K562 (cell line): Measurements from ENCODE around the gene UBE2D3. TPM values are rescaled to one million over a fixed set of nuclear protein-coding genes. Genes with fewer than 3 reads are reported as not detected.

ENCODE experiments used
- ATAC-seq: fragments of 200-7000 bp; cut with Tn5 transposase; 3 replicates; pipeline ENCODE4 v1.9.1; 2020; ENCODE audit warnings: moderate library complexity
- BruUV-seq: library from RNA; stranded (reverse); fragments of 400-500 nt; replicated peaks from 2 replicates; lab custom pipeline; 2021; lab: Mats Ljungman, UMichigan
- CTCF ChIA-PET: fragments of 300-600 bp; formaldehyde crosslinking; extraction: SDS; loops from one replicate; lab custom pipeline; 2021; ENCODE audit warnings: low intra/inter-chr PET ratio; lab: Yijun Ruan, JAX
- POLR2A ChIA-PET: fragments of 300-600, 350-650 bp; sonication (Branson Sonifier 250); formaldehyde crosslinking; extraction: SDS; loops from one replicate; lab custom pipeline; 2021; ENCODE audit warnings: antibody characterized with exemption, inconsistent platforms; lab: Yijun Ruan, JAX
- DNase-seq, 4 experiments: peaks; one replicate each; pipeline versions ENCODE4 v3.0.0 to v3.0.0-alpha.2; 2011 to 2018; ENCODE audit warnings: low spot score in 3 of 4, mixed read lengths in 3 of 4; ENCODE audit errors: extremely low read depth in 1 of 4
- FAIRE-seq: peaks from 2 replicates; lab custom pipeline; 2011; peaks lifted over from hg19 to GRCh38; lab: Jason Lieb, UNC
- H2AFZ ChIP-seq: 2 replicates; pipeline ENCODE4 v1.6.0; 2011; ENCODE audit warnings: low read depth, low read length, control low read depth, inconsistent platforms
- H3K27ac ChIP-seq: fragments of 200-600 bp; 3 replicates; pipeline ENCODE4 v1.8.0; 2011; ENCODE audit warnings: low read depth, mild to moderate bottlenecking, control low read depth, inconsistent platforms, low read length, moderate library complexity, mixed read lengths; ENCODE audit errors: extremely low read depth
- H3K27me3 ChIP-seq, 2 experiments: fragments of 300-600 bp in 1 of 2; 2 replicates in 1 of 2; 3 replicates in 1 of 2; pipeline versions ENCODE4 v1.6.0 to v1.8.0; 2011; ENCODE audit warnings: inconsistent platforms in 2 of 2, low read length in 2 of 2, mild to moderate bottlenecking in 1 of 2, mixed read lengths in 1 of 2, moderate library complexity in 1 of 2; ENCODE audit not compliant: control insufficient read depth in 2 of 2, insufficient read depth in 2 of 2
- H3K36me3 ChIP-seq: fragments of 300-600 bp; 3 replicates; pipeline ENCODE4 v1.8.0; 2011; ENCODE audit warnings: mild to moderate bottlenecking, low read length, inconsistent platforms; ENCODE audit not compliant: control insufficient read depth, insufficient read depth
- H3K4me1 ChIP-seq, 2 experiments: fragments of 200-600 bp in 1 of 2; replicated peaks in 1 of 2; 2 replicates in 1 of 2; 3 replicates in 1 of 2; pipeline versions ENCODE4 v1.5.1 to v1.8.0; 2011; ENCODE audit warnings: inconsistent platforms in 2 of 2, low read length in 2 of 2, mild to moderate bottlenecking in 1 of 2, mixed read lengths in 1 of 2, moderate library complexity in 1 of 2; ENCODE audit not compliant: control insufficient read depth in 2 of 2, insufficient read depth in 2 of 2
- H3K4me2 ChIP-seq: 2 replicates; pipeline ENCODE4 v1.6.1; 2011; ENCODE audit warnings: low read length, control low read depth, inconsistent platforms, mixed read lengths; ENCODE audit not compliant: insufficient read depth
- H3K4me3 ChIP-seq: fragments of 200-600 bp; sonication (generic), shearing (Covaris generic); 2 replicates; pipeline ENCODE4 v1.5.1; 2016; ENCODE audit warnings: control low read depth, inconsistent platforms
- H3K79me2 ChIP-seq: fragments of 200-600 bp; 3 replicates; pipeline ENCODE4 v1.8.0; 2011; ENCODE audit warnings: low read length, inconsistent platforms; ENCODE audit not compliant: control insufficient read depth, insufficient read depth
- H3K9ac ChIP-seq, 2 experiments: 2 replicates each; pipeline versions ENCODE4 v1.6.0 to v1.6.1; 2011; ENCODE audit warnings: low read depth in 2 of 2, low read length in 2 of 2, control low read depth in 1 of 2, inconsistent platforms in 1 of 2, mild to moderate bottlenecking in 1 of 2, mixed read lengths in 1 of 2; ENCODE audit not compliant: insufficient read depth in 1 of 2
- H3K9me1 ChIP-seq: one replicate; pipeline ENCODE4 v1.6.0; 2011; ENCODE audit warnings: inconsistent platforms, mild to moderate bottlenecking, low read length, moderate library complexity; ENCODE audit not compliant: control insufficient read depth, insufficient read depth
- H3K9me3 ChIP-seq: replicated peaks from 2 replicates; pipeline ENCODE4 v1.5.1; 2011; ENCODE audit warnings: low read depth, low read length, inconsistent platforms; ENCODE audit not compliant: control insufficient read depth, insufficient read depth
- H4K20me1 ChIP-seq: replicated peaks from 2 replicates; pipeline ENCODE4 v1.6.1; 2011; ENCODE audit warnings: low read length, inconsistent platforms, mixed read lengths; ENCODE audit not compliant: control insufficient read depth, insufficient read depth
- ATF1 ChIP-seq, 2 experiments: fragments of 450-650 bp in 1 of 2; IDR thresholded peaks; 2 replicates each; pipeline ENCODE4 v1.6.1; 2016; ENCODE audit warnings: missing compliant biosample characterization in 1 of 2, missing genetic modification characterization in 1 of 2
- CEBPB ChIP-seq: fragments of 450-650 bp; IDR thresholded peaks from 2 replicates; pipeline ENCODE4 v1.6.1; 2016; ENCODE audit warnings: missing genetic modification characterization, missing compliant biosample characterization
- FOSL1 ChIP-seq: fragments of 200-800 bp; sonication (Bioruptor generic); conservative IDR thresholded peaks from 2 replicates; pipeline ENCODE4 v1.6.1; 2016; ENCODE audit warnings: missing genetic modification characterization, missing compliant biosample characterization
- FOXJ2 ChIP-seq: fragments of 200-800 bp; sonication (Bioruptor generic); IDR thresholded peaks from 2 replicates; pipeline ENCODE4 v1.6.1; 2016; ENCODE audit warnings: missing genetic modification characterization, missing compliant biosample characterization
- MXI1 ChIP-seq: IDR thresholded peaks from 2 replicates; pipeline ENCODE4 v1.6.1; 2011; ENCODE audit warnings: low read depth, mild to moderate bottlenecking, improper control_type of control experiment, low read length
- OTX1 ChIP-seq: fragments of 450-650 bp; formaldehyde crosslinking; IDR thresholded peaks from 2 replicates; pipeline ENCODE4 v1.4.0; 2022; ENCODE audit warnings: mild to moderate bottlenecking
- SAFB2 ChIP-seq: fragments of 200-400 bp; formaldehyde crosslinking; IDR thresholded peaks from 2 replicates; pipeline ENCODE4 v1.6.1; 2018; ENCODE audit warnings: borderline replicate concordance, low read length, low read depth, moderate library complexity; ENCODE audit not compliant: severe bottlenecking
- STAG1 ChIP-seq: sonication (generic); formaldehyde crosslinking; IDR thresholded peaks from 2 replicates; pipeline ENCODE4 v1.5.0; 2020; ENCODE audit warnings: missing genetic modification reagents, borderline replicate concordance
- ZNF507 ChIP-seq: conservative IDR thresholded peaks from 2 replicates; pipeline ENCODE4 v1.6.1; 2017; ENCODE audit warnings: missing genetic modification characterization, missing compliant biosample characterization
- ZNF561 ChIP-seq: fragments of 450-650 bp; formaldehyde crosslinking; conservative IDR thresholded peaks from 2 replicates; pipeline ENCODE4 v1.4.0; 2020; ENCODE audit warnings: mild to moderate bottlenecking, moderate library complexity
- WGBS: fragments of 100-300 bp; shearing (Covaris generic); methylation state at CpG from one replicate; pipeline ENCODE4 v1.1.6; 2016; ENCODE audit warnings: low coverage, mixed read lengths; ENCODE audit not compliant: insufficient coverage; ENCODE audit errors: missing lambda C conversion rate; 5-methylcytosine and 5-hydroxymethylcytosine counted together
- in situ Hi-C: fragments of 300-500 bp; cut with MboI; formaldehyde crosslinking; loops from 4 replicates; pipeline ENCODE4 v1.15.0; 2018; ENCODE audit warnings: inconsistent platforms, mixed read lengths
- intact Hi-C: fragments of 100-400 bp; cut with micrococcal nuclease; formaldehyde crosslinking; loops from 2 replicates; pipeline ENCODE4 v1.14.2; 2022
- polyA plus RNA-seq, 8 experiments: library from polyadenylated mRNA; depleted of rRNA in 4 of 8; stranded (reverse) in 5 of 8; unstranded in 3 of 8; fragments of >200 nt; fragmentation: Nextera tagmentation in 2 of 8; fragmentation: Illumina TruSeq in 1 of 8; extraction: Ambion mirVana in 2 of 8; extraction: Trizol in 1 of 8; gene quantifications; 2 replicates each; pipeline versions ENCODE4 v1.2.1 to v1.2.3, GENCODE V29; 2011 to 2014; ENCODE audit warnings: inconsistent platforms in 1 of 8, missing spikeins in 1 of 8
- total RNA-seq, 7 experiments: library from RNA; depleted of rRNA in 6 of 7; stranded (reverse); fragments of >200 nt in 6 of 7; fragmentation: Illumina TruSeq in 2 of 7; extraction: Trizol in 2 of 7; gene quantifications; 2 replicates each; pipeline versions ENCODE4 v1.2.1 to v1.2.3, GENCODE V29; 2011 to 2021; ENCODE audit warnings: low replicate concordance in 1 of 7
- TF ChIP-seq, protein P1 (sequence below): IDR thresholded peaks from 2 replicates; pipeline ENCODE4 v1.6.1; 2016; ENCODE audit warnings: missing genetic modification characterization, missing compliant biosample characterization
- TF ChIP-seq, protein P2 (sequence below), 2 experiments: IDR thresholded peaks in 1 of 2; conservative IDR thresholded peaks in 1 of 2; 2 replicates each; pipeline ENCODE4 v1.6.1; 2016; ENCODE audit warnings: low read depth in 2 of 2, mild to moderate bottlenecking in 1 of 2, missing compliant biosample characterization in 1 of 2, missing genetic modification characterization in 1 of 2, moderate library complexity in 1 of 2
- TF ChIP-seq, protein P3 (sequence below): fragments of 250-450 bp; sonication (Bioruptor Pico); IDR thresholded peaks from 2 replicates; pipeline ENCODE4 v1.8.0; 2021; ENCODE audit warnings: mild to moderate bottlenecking, moderate library complexity
- TF ChIP-seq, protein P4 (sequence below): sonication (generic); formaldehyde crosslinking; IDR thresholded peaks from 2 replicates; pipeline ENCODE4 v1.8.0; 2022; ENCODE audit warnings: mild to moderate bottlenecking, missing genetic modification reagents

Gene UBE2D3
- total and polyA plus RNA-seq, 9 of the 15 experiments (the other 6 are each of a cell fraction or from before 2014, with no cell fraction given), result 191 to 618 (median 292) TPM

DNA sequence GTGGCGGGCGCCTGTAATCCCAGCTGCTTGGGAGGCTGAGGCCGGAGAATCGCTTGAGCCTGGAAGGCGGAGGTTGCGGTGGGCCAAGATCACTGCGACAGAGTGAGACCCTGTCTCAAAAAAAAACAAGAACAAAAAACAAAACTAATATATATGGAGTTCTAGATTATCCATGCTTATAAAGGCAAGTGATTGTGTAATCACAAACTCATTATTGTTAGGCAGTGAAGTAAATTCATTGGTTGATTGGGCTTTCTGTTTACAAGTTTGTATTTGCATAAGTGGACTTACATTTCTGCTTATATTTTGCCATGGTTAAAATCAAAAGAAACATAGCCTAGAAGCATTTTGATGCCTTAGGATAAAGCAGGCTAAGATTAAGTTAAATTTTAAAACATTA lies 2.5 kb upstream of the UBE2D3 start:
- in situ Hi-C loops, result no loop called here
- peak overlapping the region; percentile 97; the same call in 1 of the 2 replicates for H3K4me3 ChIP-seq
- ATAC-seq, result no peak
- no peak for FAIRE-seq
- no peaks in the 10 kb centered on the region for H3K9me1 ChIP-seq
- peaks cover 18% of the 10 kb centered on the region; the same call in 2 of the 3 replicates for H3K36me3 ChIP-seq
- DNase-seq, result no peak
- no peaks in the 10 kb centered on the region for H3K9me3 ChIP-seq
- ChIA-PET POLR2A (interaction anchor here (1.0 to 5.0 kb wide), 2 partner anchors 38 to 265 kb away, joined by 3 to 48 read pairs; partner anchors contain the start of gene CISD2), CTCF (interaction anchor here (1.6 kb wide), 1 partner anchor 38 kb away, joined by 3 read pairs; no protein-coding TSS in a partner anchor)
- BruUV-seq, result no TSS peak
- peaks cover 70% of the 10 kb centered on the region for H3K79me2 ChIP-seq
- H4K20me1 ChIP-seq, result peaks cover 12% of the 10 kb centered on the region; the same call in 1 of the 2 replicates
- H3K4me1 ChIP-seq, result peaks cover 6 to 10% of the 10 kb centered on the region in 2 experiments; a peak in 4 of 5 replicates
- H3K27me3 ChIP-seq, result no peaks in the 10 kb centered on the region
- no peak overlapping the region; the same call in 2 of the 3 replicates for H3K27ac ChIP-seq
- intact Hi-C loops, result loop anchor here (2.0 to 5.0 kb wide), 6 partner anchors 68 to 328 kb away; partner anchors contain the start of genes BDH2, MANBA, NFKB1 and SLC9B2
- no peak overlapping the region for H2AFZ ChIP-seq
- H3K4me2 ChIP-seq, result peak overlapping the region; percentile 95; the same call in 1 of the 2 replicates
- 0 out of 4 replicates have a peak overlapping the region, but pooled peaks have one; percentile 17 to 66 for H3K9ac ChIP-seq
- 83% methylated on average over 2 of the region's 7 CpGs for WGBS
- TF ChIP-seq STAG1 (CRISPR knock-in tag), result no peak
- peak; percentile 79 for TF ChIP-seq CEBPB (tag)
- TF ChIP-seq, protein P1, sequence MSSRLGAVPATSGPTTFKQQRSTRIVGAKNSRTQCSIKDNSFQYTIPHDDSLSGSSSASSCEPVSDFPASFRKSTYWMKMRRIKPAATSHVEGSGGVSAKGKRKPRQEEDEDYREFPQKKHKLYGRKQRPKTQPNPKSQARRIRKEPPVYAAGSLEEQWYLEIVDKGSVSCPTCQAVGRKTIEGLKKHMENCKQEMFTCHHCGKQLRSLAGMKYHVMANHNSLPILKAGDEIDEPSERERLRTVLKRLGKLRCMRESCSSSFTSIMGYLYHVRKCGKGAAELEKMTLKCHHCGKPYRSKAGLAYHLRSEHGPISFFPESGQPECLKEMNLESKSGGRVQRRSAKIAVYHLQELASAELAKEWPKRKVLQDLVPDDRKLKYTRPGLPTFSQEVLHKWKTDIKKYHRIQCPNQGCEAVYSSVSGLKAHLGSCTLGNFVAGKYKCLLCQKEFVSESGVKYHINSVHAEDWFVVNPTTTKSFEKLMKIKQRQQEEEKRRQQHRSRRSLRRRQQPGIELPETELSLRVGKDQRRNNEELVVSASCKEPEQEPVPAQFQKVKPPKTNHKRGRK (tag), result no peak
- TF ChIP-seq MXI1, result no peak
- TF ChIP-seq, protein P2, sequence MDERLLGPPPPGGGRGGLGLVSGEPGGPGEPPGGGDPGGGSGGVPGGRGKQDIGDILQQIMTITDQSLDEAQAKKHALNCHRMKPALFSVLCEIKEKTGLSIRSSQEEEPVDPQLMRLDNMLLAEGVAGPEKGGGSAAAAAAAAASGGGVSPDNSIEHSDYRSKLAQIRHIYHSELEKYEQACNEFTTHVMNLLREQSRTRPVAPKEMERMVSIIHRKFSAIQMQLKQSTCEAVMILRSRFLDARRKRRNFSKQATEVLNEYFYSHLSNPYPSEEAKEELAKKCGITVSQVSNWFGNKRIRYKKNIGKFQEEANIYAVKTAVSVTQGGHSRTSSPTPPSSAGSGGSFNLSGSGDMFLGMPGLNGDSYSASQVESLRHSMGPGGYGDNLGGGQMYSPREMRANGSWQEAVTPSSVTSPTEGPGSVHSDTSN (CRISPR knock-in tag; IDR thresholded peaks at IDR 0.05; ENCODE audit: low read depth), result no peak
- TF ChIP-seq, protein P2 (tag; conservative IDR thresholded peaks at IDR 0.05; ENCODE audit: low read depth), result no peak
- no peak for TF ChIP-seq ZNF507 (tag)
- TF ChIP-seq SAFB2, result no peak
- TF ChIP-seq FOSL1, result no peak
- TF ChIP-seq OTX1 (CRISPR knock-in tag), result no peak
- TF ChIP-seq FOXJ2 (tag), result no peak
- TF ChIP-seq ZNF561 (CRISPR knock-in tag), result no peak
- TF ChIP-seq, protein P3, sequence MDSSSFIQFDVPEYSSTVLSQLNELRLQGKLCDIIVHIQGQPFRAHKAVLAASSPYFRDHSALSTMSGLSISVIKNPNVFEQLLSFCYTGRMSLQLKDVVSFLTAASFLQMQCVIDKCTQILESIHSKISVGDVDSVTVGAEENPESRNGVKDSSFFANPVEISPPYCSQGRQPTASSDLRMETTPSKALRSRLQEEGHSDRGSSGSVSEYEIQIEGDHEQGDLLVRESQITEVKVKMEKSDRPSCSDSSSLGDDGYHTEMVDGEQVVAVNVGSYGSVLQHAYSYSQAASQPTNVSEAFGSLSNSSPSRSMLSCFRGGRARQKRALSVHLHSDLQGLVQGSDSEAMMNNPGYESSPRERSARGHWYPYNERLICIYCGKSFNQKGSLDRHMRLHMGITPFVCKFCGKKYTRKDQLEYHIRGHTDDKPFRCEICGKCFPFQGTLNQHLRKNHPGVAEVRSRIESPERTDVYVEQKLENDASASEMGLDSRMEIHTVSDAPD, result no peak
- no peak for TF ChIP-seq ATF1 (CRISPR knock-in tag; IDR thresholded peaks at IDR 0.05)
- TF ChIP-seq ATF1 (tag; IDR thresholded peaks at IDR 0.05), result no peak
- TF ChIP-seq, protein P4, sequence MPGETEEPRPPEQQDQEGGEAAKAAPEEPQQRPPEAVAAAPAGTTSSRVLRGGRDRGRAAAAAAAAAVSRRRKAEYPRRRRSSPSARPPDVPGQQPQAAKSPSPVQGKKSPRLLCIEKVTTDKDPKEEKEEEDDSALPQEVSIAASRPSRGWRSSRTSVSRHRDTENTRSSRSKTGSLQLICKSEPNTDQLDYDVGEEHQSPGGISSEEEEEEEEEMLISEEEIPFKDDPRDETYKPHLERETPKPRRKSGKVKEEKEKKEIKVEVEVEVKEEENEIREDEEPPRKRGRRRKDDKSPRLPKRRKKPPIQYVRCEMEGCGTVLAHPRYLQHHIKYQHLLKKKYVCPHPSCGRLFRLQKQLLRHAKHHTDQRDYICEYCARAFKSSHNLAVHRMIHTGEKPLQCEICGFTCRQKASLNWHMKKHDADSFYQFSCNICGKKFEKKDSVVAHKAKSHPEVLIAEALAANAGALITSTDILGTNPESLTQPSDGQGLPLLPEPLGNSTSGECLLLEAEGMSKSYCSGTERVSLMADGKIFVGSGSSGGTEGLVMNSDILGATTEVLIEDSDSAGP (CRISPR knock-in tag), result no peak
